ENCODE data around the gene MARVELD1. TPM values are rescaled to one million over a fixed set of nuclear protein-coding genes. Genes with fewer than 3 reads are reported as not detected.
"Not testable (repeated sequence)": the region's sequence is repeated elsewhere in the genome, so short reads cannot be mapped to it uniquely, and the experiment has no call there.

Gene MARVELD1
- total RNA-seq, 1 donor from 2014 or later: 24.8 TPM

- not testable (repeated sequence) for DNase-seq
Measured at GRCh38 chr10:97698072-97698655, 15.4 kb upstream of the MARVELD1 start.

GRCh38 chr10:97701438-97702069, 12.0 kb upstream of the MARVELD1 start:
- peak; percentile 88 for DNase-seq

- no peak for DNase-seq
Measured at GRCh38 chr10:97703398-97704067, 10.0 kb upstream of the MARVELD1 start.

- DNase-seq: no peak
Measured at GRCh38 chr10:97704341-97704740, 9.2 kb upstream of the MARVELD1 start.

- no peak for DNase-seq
Measured at GRCh38 chr10:97705006-97705670, 8.4 kb upstream of the MARVELD1 start.

- DNase-seq: no peak
Measured at GRCh38 chr10:97707134-97707861, 6.2 kb upstream of the MARVELD1 start.

- no peak for DNase-seq
Measured at GRCh38 chr10:97708167-97708566, 5.4 kb upstream of the MARVELD1 start.

- DNase-seq: peak; percentile 91
Measured at GRCh38 chr10:97708976-97709946, 4.3 kb upstream of the MARVELD1 start.

GRCh38 chr10:97711640-97712572, 1.6 kb upstream of the MARVELD1 start:
- no peak for DNase-seq

GRCh38 chr10:97713826-97714400, 383 bp downstream of the MARVELD1 start:
- peak; percentile 84 for DNase-seq

- DNase-seq: peak; percentile 94
Measured at GRCh38 chr10:97714401-97715258, 1.1 kb downstream of the MARVELD1 start.

GRCh38 chr10:97715259-97715874, 1.8 kb downstream of the MARVELD1 start:
- DNase-seq: no peak

- DNase-seq: no peak
Measured at GRCh38 chr10:97717627-97718026, 4.1 kb downstream of the MARVELD1 start.

- peak; percentile 61 for DNase-seq
Measured at GRCh38 chr10:97718178-97718577, 4.6 kb downstream of the MARVELD1 start.

- DNase-seq: peak; percentile 84
Measured at GRCh38 chr10:97718659-97719142, 5.2 kb downstream of the MARVELD1 start.

- DNase-seq: peak; percentile 55
Measured at GRCh38 chr10:97719602-97720001, 6.1 kb downstream of the MARVELD1 start.

GRCh38 chr10:97721871-97722780, 8.6 kb downstream of the MARVELD1 start:
- no peak for DNase-seq

All from tongue (tissue), 2 donors.